ENCODE measurements around the gene CACNB1. TPM values are rescaled to one million over a fixed set of nuclear protein-coding genes. Genes with fewer than 3 reads are reported as not detected.

The CACNB1 gene
- polyA plus RNA-seq, 6 donors from 2014 or later = 0.09 to 0.32 TPM; not detected in 4

GRCh38 chr17:39165178-39165840, 32.2 kb downstream of the CACNB1 start:
- DNase-seq (no peak), ATAC-seq (ENCODE audit: low read depth in 2 of 2) (peak; percentile 3)
- Mint-ChIP-seq H3K4me1 (peaks cover 25 to 30% (median 29%) of the 10 kb centered on the region in 3 donors), H3K9me3 (peaks cover 0 to 10% (median 2%) of the 10 kb centered on the region in 7 donors), H3K36me3 (no peaks in the 10 kb centered on the region), H3K27me3 (peaks cover 22 to 41% (median 36%) of the 10 kb centered on the region in 3 donors), H3K27ac (no peak overlapping the region), H3K4me3 (peak overlapping the region; percentile 87 to 96 (median 92))

GRCh38 chr17:39164675-39165143, 32.8 kb downstream of the CACNB1 start:
- H3K4me1 Mint-ChIP-seq = peaks cover 25 to 30% (median 29%) of the 10 kb centered on the region in 3 donors
- H3K9me3 Mint-ChIP-seq = peaks cover 0 to 10% (median 2%) of the 10 kb centered on the region in 7 donors
- peaks cover 22 to 41% (median 36%) of the 10 kb centered on the region in 3 donors for H3K27me3 Mint-ChIP-seq
- peak overlapping the region in 4 of 6 donors; percentile 3 to 70 (median 11) for H3K27ac Mint-ChIP-seq
- H3K36me3 Mint-ChIP-seq = no peaks in the 10 kb centered on the region
- H3K4me3 Mint-ChIP-seq = peak overlapping the region; percentile 87 to 96 (median 92)
- DNase-seq (peak; percentile 73), ATAC-seq (ENCODE audit: low read depth in 2 of 2) (peak; percentile 84 to 86)

- no peaks in the 10 kb centered on the region for H3K9me3 Mint-ChIP-seq
- no peak for DNase-seq
- H3K27ac Mint-ChIP-seq = no peak overlapping the region
- no peak for ATAC-seq (ENCODE audit: low read depth in 2 of 2)
- no peaks in the 10 kb centered on the region for H3K36me3 Mint-ChIP-seq
- peaks cover 16 to 23% (median 17%) of the 10 kb centered on the region in 3 donors for H3K4me1 Mint-ChIP-seq
- no peak overlapping the region for H3K4me3 Mint-ChIP-seq
- peaks cover 15 to 30% (median 29%) of the 10 kb centered on the region in 3 donors for H3K27me3 Mint-ChIP-seq
Measured at GRCh38 chr17:39161962-39162361, 35.5 kb downstream of the CACNB1 start.

GRCh38 chr17:39158623-39159022, 38.8 kb downstream of the CACNB1 start:
- H3K4me3 Mint-ChIP-seq = peak overlapping the region in 2 of 8 donors; percentile 35 to 53
- peaks cover 8 to 15% (median 12%) of the 10 kb centered on the region in 3 donors for H3K27me3 Mint-ChIP-seq
- DNase-seq (no peak), ATAC-seq (ENCODE audit: low read depth in 2 of 2) (no peak)
- peaks cover 5 to 10% of the 10 kb centered on the region in 2 donors for H3K36me3 Mint-ChIP-seq
- H3K4me1 Mint-ChIP-seq = peaks cover 10% of the 10 kb centered on the region in 3 donors
- H3K9me3 Mint-ChIP-seq = peaks cover 0 to 8% (median 0%) of the 10 kb centered on the region in 7 donors
- peak overlapping the region in 1 of 6 donors; percentile 29 for H3K27ac Mint-ChIP-seq

GRCh38 chr17:39156491-39156890, 41.0 kb downstream of the CACNB1 start:
- Mint-ChIP-seq H3K36me3 (peaks cover 5 to 13% of the 10 kb centered on the region in 2 donors), H3K4me1 (peaks cover 28 to 30% (median 30%) of the 10 kb centered on the region in 3 donors), H3K27ac (peak overlapping the region in 2 of 6 donors; percentile 63 to 92), H3K27me3 (peaks cover 7 to 21% (median 18%) of the 10 kb centered on the region in 3 donors), H3K9me3 (peaks cover 0 to 16% (median 0%) of the 10 kb centered on the region in 7 donors), H3K4me3 (peak overlapping the region in 3 of 8 donors; percentile 5 to 68 (median 9))
- DNase-seq (no peak), ATAC-seq (ENCODE audit: low read depth in 2 of 2) (no peak)

GRCh38 chr17:39155654-39156053, 41.8 kb downstream of the CACNB1 start:
- Mint-ChIP-seq H3K4me1 (peaks cover 28 to 35% (median 30%) of the 10 kb centered on the region in 3 donors), H3K27ac (peak overlapping the region in 3 of 6 donors; percentile 15 to 100 (median 77)), H3K36me3 (peaks cover 5 to 13% of the 10 kb centered on the region in 2 donors), H3K4me3 (peak overlapping the region in 6 of 8 donors; percentile 18 to 100 (median 69)), H3K27me3 (peaks cover 10 to 22% (median 21%) of the 10 kb centered on the region in 3 donors), H3K9me3 (peaks cover 0 to 16% (median 0%) of the 10 kb centered on the region in 7 donors)
- ATAC-seq (ENCODE audit: low read depth in 2 of 2) (no peak), DNase-seq (no peak)

- peaks cover 28 to 35% (median 30%) of the 10 kb centered on the region in 3 donors for H3K4me1 Mint-ChIP-seq
- H3K4me3 Mint-ChIP-seq = peak overlapping the region; percentile 97 to 100 (median 100)
- H3K27ac Mint-ChIP-seq = peak overlapping the region; percentile 93 to 100 (median 100)
- DNase-seq (peak; percentile 90), ATAC-seq (ENCODE audit: low read depth in 2 of 2) (peak; percentile 67 to 69)
- peaks cover 5 to 13% of the 10 kb centered on the region in 2 donors for H3K36me3 Mint-ChIP-seq
- H3K9me3 Mint-ChIP-seq = peaks cover 0 to 16% (median 0%) of the 10 kb centered on the region in 7 donors
- H3K27me3 Mint-ChIP-seq = peaks cover 30 to 42% (median 37%) of the 10 kb centered on the region in 3 donors
Measured at GRCh38 chr17:39153599-39154051, 43.8 kb downstream of the CACNB1 start.

GRCh38 chr17:39151943-39152818, 45.3 kb downstream of the CACNB1 start:
- H3K4me1 Mint-ChIP-seq = peaks cover 28 to 35% (median 30%) of the 10 kb centered on the region in 3 donors
- H3K9me3 Mint-ChIP-seq = peaks cover 0 to 16% (median 0%) of the 10 kb centered on the region in 7 donors
- H3K27me3 Mint-ChIP-seq = peaks cover 40 to 50% (median 43%) of the 10 kb centered on the region in 3 donors
- ATAC-seq (ENCODE audit: low read depth in 2 of 2) (no peak), DNase-seq (no peak)
- H3K36me3 Mint-ChIP-seq = peaks cover 5 to 13% of the 10 kb centered on the region in 2 donors
- H3K27ac Mint-ChIP-seq = peak overlapping the region in 5 of 6 donors; percentile 73 to 100 (median 100)
- H3K4me3 Mint-ChIP-seq = peak overlapping the region; percentile 63 to 100 (median 98)

GRCh38 chr17:39151150-39151942, 46.1 kb downstream of the CACNB1 start, which contains the start of gene PLXDC1:
PLXDC1 (minus strand) TSS chr17:39151637; CDS start chr17:39151437, 200 bp downstream.
- ATAC-seq (ENCODE audit: low read depth in 2 of 2) = no peak
- H3K27me3 Mint-ChIP-seq = peaks cover 41 to 52% (median 43%) of the 10 kb centered on the region in 3 donors

GRCh38 chr17:39150795-39151149, 46.7 kb downstream of the CACNB1 start:
- Mint-ChIP-seq H3K36me3 (peaks cover 5 to 13% of the 10 kb centered on the region in 2 donors), H3K4me1 (peaks cover 28 to 35% (median 30%) of the 10 kb centered on the region in 3 donors), H3K27ac (no peak overlapping the region), H3K27me3 (peaks cover 43 to 52% (median 43%) of the 10 kb centered on the region in 3 donors), H3K9me3 (peaks cover 0 to 16% (median 0%) of the 10 kb centered on the region in 7 donors), H3K4me3 (peak overlapping the region; percentile 16 to 98 (median 80))
- DNase-seq = no peak
- ATAC-seq (ENCODE audit: low read depth in 2 of 2) = no peak

More at GRCh38 chr17:39151150-39151942, 46.1 kb downstream of the CACNB1 start, which contains the start of gene PLXDC1:
- peak within 1 kb of the TSS; percentile 80 to 100 (median 98) for H3K4me3 Mint-ChIP-seq
- peak; percentile 18 for DNase-seq
- H3K36me3 Mint-ChIP-seq = peaks cover 5 to 13% of the 10 kb centered on the region in 2 donors
- peaks cover 28 to 35% (median 30%) of the 10 kb centered on the region in 3 donors for H3K4me1 Mint-ChIP-seq
- H3K9me3 Mint-ChIP-seq = peaks cover 0 to 16% (median 0%) of the 10 kb centered on the region in 7 donors
- peak within 1 kb of the TSS in 3 of 6 donors; percentile 100 for H3K27ac Mint-ChIP-seq

- no peak for DNase-seq
- Mint-ChIP-seq H3K4me3 (peak overlapping the region in 7 of 8 donors; percentile 16 to 98 (median 52)), H3K27ac (no peak overlapping the region), H3K9me3 (peaks cover 0 to 16% (median 0%) of the 10 kb centered on the region in 7 donors), H3K27me3 (peaks cover 48 to 52% (median 49%) of the 10 kb centered on the region in 3 donors), H3K36me3 (peaks cover 5 to 13% of the 10 kb centered on the region in 2 donors), H3K4me1 (peaks cover 28 to 35% (median 30%) of the 10 kb centered on the region in 3 donors)
- no peak for ATAC-seq (ENCODE audit: low read depth in 2 of 2)
Measured at GRCh38 chr17:39150104-39150634, 47.3 kb downstream of the CACNB1 start.
